Smooth muscle cell (in vitro differentiated cells): ENCODE data around the gene KIF4A. TPM values are rescaled to one million over a fixed set of nuclear protein-coding genes. Genes with fewer than 3 reads are reported as not detected.

ENCODE experiments used
- DNase-seq: peaks from one replicate; lab custom pipeline; 2025; ENCODE audit not compliant: unreplicated experiment; lab: John Stamatoyannopoulos, UW
- H2AFZ ChIP-seq: fragments of 200-600 bp; sonication (generic); 2 replicates; pipeline ENCODE4 v1.6.0; 2016; ENCODE audit warnings: antibody characterized with exemption, low read depth, mild to moderate bottlenecking
- H3F3A ChIP-seq: fragments of 200-600 bp; sonication (generic); 2 replicates; pipeline ENCODE4 v1.6.0; 2017; ENCODE audit warnings: antibody characterized with exemption, low read depth
- H3K27ac ChIP-seq: fragments of 200-600 bp; sonication (generic); 2 replicates; pipeline ENCODE4 v1.5.1; 2016; ENCODE audit warnings: low read depth, mild to moderate bottlenecking
- H3K27me3 ChIP-seq: fragments of 200-600 bp; sonication (generic); 2 replicates; pipeline ENCODE4 v1.6.1; 2016; ENCODE audit warnings: low read depth, mild to moderate bottlenecking
- H3K36me3 ChIP-seq: fragments of 200-600 bp; sonication (generic); 2 replicates; pipeline ENCODE4 v1.5.1; 2016; ENCODE audit warnings: low read depth
- H3K4me1 ChIP-seq: fragments of 200-600 bp; sonication (generic); 2 replicates; pipeline ENCODE4 v1.5.1; 2016; ENCODE audit warnings: low read depth
- H3K4me2 ChIP-seq: fragments of 200-600 bp; sonication (generic); 2 replicates; pipeline ENCODE4 v1.6.0; 2016; ENCODE audit warnings: mild to moderate bottlenecking
- H3K4me3 ChIP-seq: fragments of 200-600 bp; sonication (generic); 2 replicates; pipeline ENCODE4 v1.5.1; 2016; ENCODE audit warnings: mild to moderate bottlenecking
- H3K79me2 ChIP-seq: fragments of 200-600 bp; sonication (generic); 2 replicates; pipeline ENCODE4 v1.6.0; 2016; ENCODE audit warnings: low read depth, mild to moderate bottlenecking
- H3K9ac ChIP-seq: fragments of 200-600 bp; sonication (generic); 2 replicates; pipeline ENCODE4 v1.6.0; 2016; ENCODE audit warnings: low read depth
- H3K9me3 ChIP-seq: fragments of 200-600 bp; sonication (generic); replicated peaks from 2 replicates; pipeline ENCODE4 v1.5.1; 2016; ENCODE audit warnings: low read depth
- H4K20me1 ChIP-seq: fragments of 200-600 bp; sonication (generic); 2 replicates; pipeline ENCODE4 v1.6.0; 2016; ENCODE audit warnings: low read depth
- WGBS: methylation state at CpG from one replicate; pipeline ENCODE4 v1.1.7; 2016; ENCODE audit warnings: low lambda C conversion rate; 5-methylcytosine and 5-hydroxymethylcytosine counted together
- polyA plus RNA-seq: library from polyadenylated mRNA; unstranded; fragments of >200 nt; fragmentation: Nextera tagmentation; extraction: Ambion mirVana; gene quantifications from 2 replicates; pipeline ENCODE4 v1.2.1, GENCODE V29; 2016
- total RNA-seq: library from RNA; depleted of rRNA; stranded (reverse); fragments of >200 nt; gene quantifications from 2 replicates; pipeline ENCODE4 v1.2.3, GENCODE V29; 2014
- TF ChIP-seq, protein P1 (sequence below): fragments of 200-600 bp; sonication (generic); IDR thresholded peaks from 2 replicates; pipeline ENCODE4 v1.5.1; 2017; ENCODE audit warnings: borderline replicate concordance, mild to moderate bottlenecking, antibody characterized with exemption; ENCODE audit not compliant: insufficient read depth, poor library complexity, severe bottlenecking

Gene KIF4A
- total and polyA plus RNA-seq, 2 experiments from 2014 or later = 1.8 to 5.9 TPM

DNA sequence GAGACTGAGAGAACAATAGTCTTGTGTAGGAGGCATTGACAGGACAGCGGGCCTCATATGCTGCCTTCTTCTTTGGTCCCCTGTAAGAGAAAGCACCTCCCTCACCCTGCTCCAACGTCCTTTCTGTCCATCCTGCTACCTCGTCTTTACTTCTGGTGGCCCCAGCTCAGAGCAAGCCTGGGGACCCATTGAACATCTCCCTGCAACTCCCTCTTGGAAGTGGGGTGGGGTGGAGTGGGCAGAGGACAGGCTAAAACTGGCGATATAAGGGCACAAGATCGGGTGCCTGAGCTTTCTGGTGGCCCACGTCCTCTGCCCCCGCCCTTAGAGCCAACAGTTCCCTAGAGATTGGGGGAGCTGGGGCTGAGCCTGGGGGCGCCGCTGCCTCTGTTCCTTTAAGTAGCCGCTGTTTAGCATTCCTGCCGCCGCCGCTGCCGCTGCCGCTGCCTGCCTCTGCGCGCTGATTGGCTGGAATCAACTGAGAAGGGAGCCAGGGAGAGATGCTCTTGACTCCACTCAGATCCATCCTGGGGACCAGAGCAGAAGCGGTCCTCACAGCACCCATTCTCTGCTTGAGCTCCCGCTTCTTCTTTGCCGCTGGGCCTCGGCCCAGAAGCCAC is 154.5 kb downstream of the KIF4A start, which contains the start of gene DLG3:
DLG3 (plus strand) TSS at position 510 of the 620 bp plus-strand sequence. CDS start 367 bp downstream, outside the sequence.
- no peak for DNase-seq
- H4K20me1 ChIP-seq = no peaks in the 10 kb centered on the region
- H3K9me3 ChIP-seq = no peaks in the 10 kb centered on the region
- no peaks in the 10 kb centered on the region for H3F3A ChIP-seq
- H3K4me1 ChIP-seq = no peaks in the 10 kb centered on the region
- no peak within 1 kb of the TSS for H3K4me3 ChIP-seq
- no peaks in the 10 kb centered on the region for H3K36me3 ChIP-seq
- no peak within 1 kb of the TSS for H3K27ac ChIP-seq
- peaks cover 34% of the 10 kb centered on the region for H3K27me3 ChIP-seq
- H2AFZ ChIP-seq = no peak within 1 kb of the TSS
- TF ChIP-seq, protein P1, sequence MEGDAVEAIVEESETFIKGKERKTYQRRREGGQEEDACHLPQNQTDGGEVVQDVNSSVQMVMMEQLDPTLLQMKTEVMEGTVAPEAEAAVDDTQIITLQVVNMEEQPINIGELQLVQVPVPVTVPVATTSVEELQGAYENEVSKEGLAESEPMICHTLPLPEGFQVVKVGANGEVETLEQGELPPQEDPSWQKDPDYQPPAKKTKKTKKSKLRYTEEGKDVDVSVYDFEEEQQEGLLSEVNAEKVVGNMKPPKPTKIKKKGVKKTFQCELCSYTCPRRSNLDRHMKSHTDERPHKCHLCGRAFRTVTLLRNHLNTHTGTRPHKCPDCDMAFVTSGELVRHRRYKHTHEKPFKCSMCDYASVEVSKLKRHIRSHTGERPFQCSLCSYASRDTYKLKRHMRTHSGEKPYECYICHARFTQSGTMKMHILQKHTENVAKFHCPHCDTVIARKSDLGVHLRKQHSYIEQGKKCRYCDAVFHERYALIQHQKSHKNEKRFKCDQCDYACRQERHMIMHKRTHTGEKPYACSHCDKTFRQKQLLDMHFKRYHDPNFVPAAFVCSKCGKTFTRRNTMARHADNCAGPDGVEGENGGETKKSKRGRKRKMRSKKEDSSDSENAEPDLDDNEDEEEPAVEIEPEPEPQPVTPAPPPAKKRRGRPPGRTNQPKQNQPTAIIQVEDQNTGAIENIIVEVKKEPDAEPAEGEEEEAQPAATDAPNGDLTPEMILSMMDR = no peak
- peak within 1 kb of the TSS; percentile 40 for H3K4me2 ChIP-seq
- 51% methylated on average over 20 of the region's 21 CpGs for WGBS
- no peaks in the 10 kb centered on the region for H3K79me2 ChIP-seq
- no peak within 1 kb of the TSS for H3K9ac ChIP-seq

- TF ChIP-seq, protein P1 = no peak
- Histone ChIP-seq H3K9me3 (no peaks in the 10 kb centered on the region), H3K9ac (no peak overlapping the region), H3K36me3 (no peaks in the 10 kb centered on the region), H2AFZ (no peak overlapping the region), H3K4me2 (peak overlapping the region; percentile 40), H3K4me3 (no peak overlapping the region), H4K20me1 (no peaks in the 10 kb centered on the region), H3K27ac (no peak overlapping the region), H3K4me1 (no peaks in the 10 kb centered on the region), H3K27me3 (peaks cover 34% of the 10 kb centered on the region), H3K79me2 (no peaks in the 10 kb centered on the region), H3F3A (no peaks in the 10 kb centered on the region)
- 71% methylated on average over 27 of the region's 61 CpGs for WGBS
- no peak for DNase-seq
Measured at GRCh38 chrX:70444946-70445656, 155.2 kb downstream of the KIF4A start.

- Histone ChIP-seq H3K4me2 (no peak overlapping the region), H3K36me3 (no peaks in the 10 kb centered on the region), H3K9ac (no peak overlapping the region), H3K9me3 (no peaks in the 10 kb centered on the region), H4K20me1 (no peaks in the 10 kb centered on the region), H3F3A (no peaks in the 10 kb centered on the region), H3K4me1 (no peaks in the 10 kb centered on the region), H3K27me3 (peaks cover 33% of the 10 kb centered on the region), H3K27ac (no peak overlapping the region), H3K4me3 (no peak overlapping the region), H3K79me2 (no peaks in the 10 kb centered on the region), H2AFZ (no peak overlapping the region)
- TF ChIP-seq, protein P1 = no peak
- no peak for DNase-seq
- WGBS = 91% methylated on average over 8 of the region's 9 CpGs
Measured at GRCh38 chrX:70445951-70446350, 156.0 kb downstream of the KIF4A start.
